ENCODE results near the gene PNPLA7.

The PNPLA7 gene

DNA sequence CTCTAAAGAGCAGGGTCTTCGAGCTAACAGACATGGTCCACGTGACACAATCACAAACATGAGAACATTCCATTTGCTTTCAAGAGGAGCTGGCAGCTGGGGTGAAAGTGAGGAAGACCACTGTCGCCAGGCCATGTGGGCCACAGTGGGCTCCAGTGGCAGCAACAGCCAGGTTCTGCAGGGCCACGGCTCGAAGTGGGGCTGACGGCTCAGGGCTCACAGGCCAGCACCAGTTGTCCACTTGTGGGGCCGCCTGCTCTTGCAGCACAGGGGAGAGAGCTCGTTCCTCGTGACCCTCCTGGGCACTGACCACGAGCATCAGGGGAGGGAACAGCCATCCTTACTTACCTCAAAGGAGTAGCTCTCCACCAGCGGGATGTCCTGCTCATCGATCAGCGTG, 38.1 kb upstream of the PNPLA7 start (continued):
- TF ChIP-seq ZNF121 (tag by site-specific recombination; IDR thresholded peaks at IDR 0.05) (no peak), ZBTB49 (tag by site-specific recombination; IDR thresholded peaks at IDR 0.05; ENCODE audit: low read depth) (no peak), ZNF146 (tag by site-specific recombination; IDR thresholded peaks at IDR 0.05) (no peak), ZNF658 (tag by site-specific recombination; IDR thresholded peaks at IDR 0.05) (no peak)

DNA sequence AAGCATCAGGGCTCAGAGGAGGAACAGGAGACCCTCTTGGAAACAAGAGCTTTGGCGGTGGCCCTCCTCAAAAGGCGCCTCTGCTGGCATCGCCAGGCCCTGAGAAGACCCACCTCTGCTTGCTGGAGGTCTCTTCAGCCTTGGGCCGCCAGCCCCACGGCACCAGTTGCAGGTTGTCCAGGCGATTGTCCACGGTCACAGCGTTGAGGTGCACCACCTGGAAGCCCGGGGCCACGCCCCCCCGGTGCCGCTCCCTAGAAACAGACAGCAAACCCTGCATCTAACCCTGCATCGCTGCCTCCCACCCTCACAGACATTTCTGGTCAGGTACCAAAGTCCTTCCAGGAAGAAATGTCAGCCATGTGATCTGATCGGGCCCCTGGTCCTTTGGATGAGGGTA, 36.7 kb upstream of the PNPLA7 start:
- TF ChIP-seq KLF9 (tag by site-specific recombination; IDR thresholded peaks at IDR 0.05; ENCODE audit: low read depth) (peak; percentile 42; the same call in 1 of the 2 replicates), ZNF423 (tag by site-specific recombination; IDR thresholded peaks at IDR 0.05) (no peak)
- H3K4me3 ChIP-seq (ENCODE audit: low read depth, low read length), result no peak overlapping the region
- POLR2A ChIA-PET, result interaction anchor here (2.4 kb wide), 1 partner anchor 8 kb away, joined by 15 read pairs; the partner anchor contains the start of gene DPH7
- H3K4me1 ChIP-seq (ENCODE audit: control insufficient read depth, insufficient read depth, low read length), result peaks cover 2% of the 10 kb centered on the region; the same call in 1 of the 2 replicates
- peaks cover 11 to 75% of the 10 kb centered on the region in 2 experiments; a peak in 2 of 3 replicates for H3K36me3 ChIP-seq (ENCODE audit: control insufficient read depth in 2 of 2, insufficient read depth in 1 of 2, low read length in 2 of 2)
- no peak overlapping the region for H3K27ac ChIP-seq (ENCODE audit: extremely low read depth, low read depth, low read length)
- CTCF ChIA-PET, result interaction anchor here (2.6 kb wide), 1 partner anchor 8 kb away, joined by 24 read pairs; the partner anchor contains the start of gene DPH7
- H3K9me3 ChIP-seq (ENCODE audit: control insufficient read depth, insufficient read depth, low read depth, low read length), result no peaks in the 10 kb centered on the region

- ChIA-PET CTCF (no interaction called here), POLR2A (interaction anchor here (1.3 to 1.6 kb wide), 2 partner anchors 21 to 35 kb away, joined by 4 to 5 read pairs; partner anchors contain the start of genes ARRDC1 and EHMT1)
- Histone ChIP-seq H3K27ac (ENCODE audit: extremely low read depth, low read depth, low read length) (no peak overlapping the region), H3K4me3 (ENCODE audit: low read depth, low read length) (no peak overlapping the region), H3K4me1 (ENCODE audit: control insufficient read depth, insufficient read depth, low read length) (peaks cover 2% of the 10 kb centered on the region; the same call in 1 of the 2 replicates), H3K36me3 (ENCODE audit: control insufficient read depth in 2 of 2, insufficient read depth in 1 of 2, low read length in 2 of 2) (peaks cover 11 to 91% of the 10 kb centered on the region in 2 experiments; a peak in 2 of 3 replicates), H3K9me3 (ENCODE audit: control insufficient read depth, insufficient read depth, low read depth, low read length) (no peaks in the 10 kb centered on the region)
- TF ChIP-seq ZIC2 (tag by site-specific recombination; IDR thresholded peaks at IDR 0.05) (peak; percentile 76), ZNF214 (tag by site-specific recombination; IDR thresholded peaks at IDR 0.05; ENCODE audit: borderline replicate concordance) (no peak)
These were observed 33.8 kb upstream of the PNPLA7 start for GRCh38 chr9:137583957-137584356.

- no peaks in the 10 kb centered on the region; the same call in 1 of the 2 replicates for H3K4me1 ChIP-seq (ENCODE audit: control insufficient read depth, insufficient read depth, low read length)
- TF ChIP-seq ZIC2 (tag by site-specific recombination; IDR thresholded peaks at IDR 0.05) (no peak), ZNF521 (tag by site-specific recombination; IDR thresholded peaks at IDR 0.05) (no peak), ZNF561 (tag by site-specific recombination; IDR thresholded peaks at IDR 0.05; ENCODE audit: borderline replicate concordance) (no peak), ZNF184 (tag by site-specific recombination; IDR thresholded peaks at IDR 0.05) (no peak), ZSCAN23 (tag by site-specific recombination; IDR thresholded peaks at IDR 0.05) (no peak), ZBTB17 (tag by site-specific recombination; IDR thresholded peaks at IDR 0.05) (no peak), ZNF423 (tag by site-specific recombination; IDR thresholded peaks at IDR 0.05) (no peak), ZBTB26 (tag by site-specific recombination; optimal IDR thresholded peaks at IDR 0.05) (no peak), ZNF248 (tag by site-specific recombination; IDR thresholded peaks at IDR 0.05) (no peak), ZNF138 (tag by site-specific recombination; IDR thresholded peaks at IDR 0.05; ENCODE audit: borderline replicate concordance) (no peak), ZNF140 (tag by site-specific recombination; IDR thresholded peaks at IDR 0.05) (no peak), ZFP69B (tag by site-specific recombination; IDR thresholded peaks at IDR 0.05) (no peak), ZNF24 (tag by site-specific recombination; IDR thresholded peaks at IDR 0.05) (no peak), ZNF518A (tag by site-specific recombination; conservative IDR thresholded peaks at IDR 0.05; ENCODE audit: low read depth) (no peak), GLI2 (tag by site-specific recombination; IDR thresholded peaks at IDR 0.05; ENCODE audit: borderline replicate concordance, low read depth) (no peak)
- ChIA-PET CTCF (interaction anchor here (0.6 kb wide), 1 partner anchor 114 kb away, joined by 3 read pairs; no protein-coding TSS in a partner anchor), POLR2A (interaction anchor here (0.6 to 1.6 kb wide), 2 partner anchors 33 to 36 kb away, joined by 4 read pairs; partner anchors contain the start of gene EHMT1)
- H3K27ac ChIP-seq (ENCODE audit: extremely low read depth, low read depth, low read length), result no peak overlapping the region
- H3K9me3 ChIP-seq (ENCODE audit: control insufficient read depth, insufficient read depth, low read depth, low read length), result no peaks in the 10 kb centered on the region
- no peak overlapping the region for H3K4me3 ChIP-seq (ENCODE audit: low read depth, low read length)
- H3K36me3 ChIP-seq (ENCODE audit: control insufficient read depth in 2 of 2, insufficient read depth in 1 of 2, low read length in 2 of 2), result peaks cover 11 to 85% of the 10 kb centered on the region in 2 experiments; a peak in 2 of 3 replicates
These were observed 33.1 kb upstream of the PNPLA7 start for GRCh38 chr9:137583347-137583746.

All from HEK293 (cell line).